CD4-positive, alpha-beta T cell treated with Interleukin-2 at 100 ng/mL for 4 hours (primary cell): Measurements from ENCODE around the gene SWI5.
"Not testable (repeated sequence)": the region's sequence is repeated elsewhere in the genome, so short reads cannot be mapped to it uniquely, and the experiment has no call there.

Experiments used
- DNase-seq: peaks from one replicate; pipeline ENCODE4 v3.0.0-alpha.2; 2020; ENCODE audit warnings: low spot score

SWI5 gene

DNA sequence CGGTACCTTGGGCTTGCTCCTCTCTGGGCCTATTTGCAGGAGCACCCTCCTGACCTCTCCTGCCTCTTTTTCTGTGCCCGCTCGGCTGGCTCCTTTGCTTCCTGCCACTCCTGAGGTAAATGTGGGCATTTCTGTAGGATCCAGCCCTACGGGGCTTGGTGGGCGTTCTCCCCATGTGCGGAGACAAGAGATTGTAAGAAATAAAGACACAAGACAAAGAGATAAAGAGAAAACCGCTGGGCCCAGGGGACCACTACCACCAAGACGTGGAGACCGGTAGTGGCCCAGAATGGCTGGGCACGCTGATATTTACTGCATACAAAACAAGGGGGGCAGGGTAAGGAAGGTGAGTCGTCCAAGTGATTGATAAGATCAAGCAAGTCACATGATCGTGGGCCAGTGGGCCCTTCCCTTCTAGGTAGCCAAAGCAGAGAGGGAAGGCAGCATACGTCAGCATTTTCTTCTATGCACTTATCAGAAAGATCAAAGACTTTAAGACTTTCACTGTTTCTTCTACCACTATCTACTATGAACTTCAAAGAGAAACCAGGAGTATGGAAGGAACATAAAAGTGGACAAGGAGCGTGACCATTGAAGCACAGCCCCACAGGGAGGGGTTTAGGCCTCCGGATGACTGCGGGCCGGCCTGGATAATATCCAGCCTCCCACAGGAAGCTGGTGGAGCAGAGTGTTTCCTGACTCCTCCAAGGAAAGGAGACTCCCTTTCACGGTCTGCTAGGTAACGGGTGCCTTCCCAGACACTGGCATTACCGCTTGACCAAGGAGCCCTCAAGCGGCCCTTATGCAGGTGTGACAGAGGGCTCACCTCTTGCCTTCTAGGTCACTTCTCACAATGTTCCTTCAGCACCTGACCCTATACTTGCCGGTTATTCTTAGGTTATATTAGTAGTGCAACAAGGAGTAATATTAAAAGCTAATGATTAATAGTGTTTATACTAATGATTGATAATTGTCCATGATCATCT, 3.3 kb downstream of the SWI5 start:
- not testable (repeated sequence) for DNase-seq

DNA sequence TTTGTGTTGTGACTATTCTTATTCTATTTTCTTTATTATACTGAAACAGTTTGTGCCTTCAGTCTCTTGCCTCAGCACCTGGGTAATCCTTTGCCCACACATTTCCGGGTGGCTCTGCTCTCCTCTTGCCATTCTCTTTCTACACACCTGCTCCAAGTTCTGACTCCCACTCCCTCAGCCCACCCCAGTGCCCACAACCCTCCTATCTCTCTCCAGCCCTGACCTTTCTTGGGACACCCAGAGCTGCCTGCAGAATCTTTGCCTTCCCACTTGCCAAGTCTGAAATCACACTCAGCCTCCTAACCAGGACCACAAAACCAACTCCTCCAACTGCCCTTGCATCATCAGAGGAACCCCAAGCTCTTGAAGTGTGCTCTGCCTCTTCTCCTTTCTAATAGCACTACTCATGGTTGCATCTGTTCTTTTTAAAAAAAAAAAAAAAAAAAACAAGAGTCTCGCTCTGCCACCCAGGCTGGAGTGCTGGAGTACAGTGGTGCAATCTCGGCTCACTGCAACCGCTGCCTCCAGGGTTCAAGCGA, 4.1 kb downstream of the SWI5 start:
- no peak for DNase-seq

- no peak for DNase-seq
These were observed 6.4 kb downstream of the SWI5 start for GRCh38 chr9:128282500-128282899.

DNA sequence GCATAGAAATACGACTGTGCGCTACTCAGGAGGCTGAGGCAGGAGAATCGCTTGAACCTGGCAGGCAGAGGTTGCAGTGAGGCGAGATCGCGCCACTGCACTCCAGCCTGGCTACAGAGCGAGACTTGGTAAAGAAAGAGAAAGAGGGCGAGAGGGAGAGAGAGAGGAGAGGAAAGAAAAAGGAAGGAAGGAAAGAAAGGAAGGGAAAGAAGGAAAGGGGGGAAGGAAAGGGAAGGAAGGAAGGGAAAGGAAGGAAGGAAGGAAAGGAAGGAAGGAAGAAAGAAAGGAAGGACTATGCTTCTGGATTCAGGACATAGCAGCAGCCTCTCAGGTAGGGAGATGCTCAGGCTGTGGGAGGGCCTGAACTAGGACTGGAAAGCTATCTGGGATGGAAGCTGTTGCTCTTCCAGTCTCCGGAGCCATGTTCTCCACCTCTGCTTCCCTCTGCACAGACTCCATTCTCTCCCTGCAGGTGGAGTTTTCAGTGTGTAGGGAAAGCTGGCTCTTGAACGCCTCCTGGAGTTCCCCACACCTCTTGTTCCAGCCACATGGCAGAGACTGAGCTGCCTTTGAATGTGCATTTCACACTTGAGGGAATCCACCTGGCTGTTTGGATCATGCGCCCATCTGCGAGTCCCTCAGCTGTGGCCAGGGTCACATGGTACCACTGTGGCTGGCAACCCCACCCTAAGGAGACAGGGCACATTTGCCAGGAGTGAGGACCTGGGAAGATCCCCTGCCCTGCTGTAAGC, 9.1 kb downstream of the SWI5 start:
- DNase-seq: no peak

DNA sequence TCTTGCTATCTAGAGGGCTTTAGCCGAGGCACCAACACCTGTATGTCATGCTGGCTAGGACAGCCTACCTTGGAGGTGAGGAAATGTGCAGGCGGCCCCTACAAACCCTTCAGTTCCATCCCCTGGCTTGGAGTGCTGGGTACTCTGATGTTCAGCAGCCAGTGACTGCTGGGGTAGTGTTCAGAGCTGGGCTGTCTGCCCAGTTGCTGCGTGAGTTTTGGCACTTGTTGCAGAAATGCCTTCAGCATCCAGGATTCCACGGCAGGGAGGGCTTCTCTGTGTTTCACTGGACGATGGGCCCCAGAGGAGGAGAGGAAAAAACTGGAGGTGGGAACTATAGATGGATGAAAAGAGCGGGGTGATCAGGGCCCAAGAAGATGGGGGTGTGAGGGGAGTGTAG, 10.4 kb downstream of the SWI5 start:
- no peak for DNase-seq

- DNase-seq: no peak
These were observed 12.4 kb downstream of the SWI5 start for GRCh38 chr9:128288273-128289004.

DNA sequence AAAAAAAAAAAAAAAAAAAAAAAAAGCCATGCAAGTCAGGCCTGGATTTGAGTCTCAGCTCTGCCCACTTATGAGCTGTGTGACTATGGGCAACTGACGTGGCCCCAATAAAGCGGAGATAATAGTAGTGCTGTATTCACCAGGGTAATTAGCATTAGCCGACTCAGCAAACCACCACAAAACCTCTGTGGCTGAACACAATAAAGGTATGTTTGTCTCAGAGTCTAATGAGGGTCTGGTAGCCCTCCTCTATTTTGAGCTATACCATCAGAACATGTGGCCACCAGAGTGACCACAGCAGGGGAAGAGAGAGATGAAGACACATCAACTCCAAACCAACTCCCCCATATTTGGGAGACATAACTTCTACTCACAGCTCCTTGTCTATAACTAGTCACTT, 15.9 kb downstream of the SWI5 start:
- no peak for DNase-seq

DNA sequence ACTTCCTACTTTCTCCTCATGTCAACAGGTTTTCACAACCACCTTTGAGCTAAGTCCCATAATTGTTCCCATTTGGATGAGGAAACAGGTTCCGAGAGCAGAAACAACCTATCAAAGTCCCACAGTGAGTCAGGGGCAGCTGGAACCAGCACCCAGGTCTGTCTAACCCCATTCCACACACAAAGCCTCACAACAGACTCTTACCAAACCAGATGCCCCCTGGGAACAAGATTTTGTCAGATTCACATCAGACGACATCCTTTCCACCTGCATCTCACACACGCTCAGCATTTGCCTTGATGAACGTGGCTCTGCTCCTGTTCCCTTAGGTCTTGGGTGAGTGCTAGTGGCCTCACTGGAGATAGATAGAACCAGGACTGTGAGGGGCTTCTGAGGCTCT, 17.0 kb downstream of the SWI5 start:
- no peak for DNase-seq

- no peak for DNase-seq
These were observed 18.1 kb downstream of the SWI5 start for GRCh38 chr9:128294142-128294541.

DNA sequence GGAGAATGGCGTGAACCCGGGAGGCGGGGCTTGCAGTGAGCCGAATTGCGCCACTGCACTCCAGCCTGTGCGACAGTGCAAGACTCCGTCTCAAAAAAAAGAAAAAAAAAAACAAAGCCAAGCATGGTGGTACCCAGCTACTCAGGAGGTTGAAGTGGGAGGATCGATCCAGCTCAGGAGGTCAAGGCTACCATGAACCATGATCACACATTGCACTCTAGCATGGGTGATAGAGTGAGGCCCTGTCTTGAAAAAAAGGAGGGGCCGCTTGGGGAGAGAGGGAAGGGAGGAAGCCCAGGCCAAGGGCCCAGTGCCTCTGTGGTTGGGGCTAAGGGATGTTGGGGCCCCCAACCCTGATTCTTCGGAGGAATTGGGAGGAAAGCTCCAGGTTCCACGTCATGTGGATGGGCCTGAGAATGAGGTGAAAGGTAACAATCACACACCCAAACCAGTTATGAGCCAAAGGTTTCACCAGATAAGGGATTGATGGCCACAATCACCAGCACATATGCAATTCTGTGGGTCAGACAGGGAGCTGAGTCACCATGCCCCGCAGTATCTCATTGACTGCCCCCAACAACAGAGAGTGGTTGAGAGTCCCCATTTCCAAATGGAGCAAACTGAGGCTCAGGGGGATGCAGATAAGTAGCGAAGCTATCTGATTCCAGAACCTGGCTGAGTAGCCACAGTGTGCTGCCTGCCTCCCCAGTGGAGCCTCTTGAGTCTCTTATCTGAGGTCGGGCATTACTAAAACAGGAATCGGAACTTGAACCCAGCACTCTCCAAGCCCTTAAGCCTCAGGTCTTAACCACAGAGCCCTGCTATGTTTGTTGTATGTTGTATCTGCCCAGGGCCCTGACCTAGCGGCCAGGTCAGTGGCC, 20.5 kb downstream of the SWI5 start:
- no peak for DNase-seq

- DNase-seq: no peak
These were observed 21.2 kb downstream of the SWI5 start for GRCh38 chr9:128297221-128297773.

- no peak for DNase-seq
These were observed 22.7 kb downstream of the SWI5 start for GRCh38 chr9:128298535-128299482.

DNA sequence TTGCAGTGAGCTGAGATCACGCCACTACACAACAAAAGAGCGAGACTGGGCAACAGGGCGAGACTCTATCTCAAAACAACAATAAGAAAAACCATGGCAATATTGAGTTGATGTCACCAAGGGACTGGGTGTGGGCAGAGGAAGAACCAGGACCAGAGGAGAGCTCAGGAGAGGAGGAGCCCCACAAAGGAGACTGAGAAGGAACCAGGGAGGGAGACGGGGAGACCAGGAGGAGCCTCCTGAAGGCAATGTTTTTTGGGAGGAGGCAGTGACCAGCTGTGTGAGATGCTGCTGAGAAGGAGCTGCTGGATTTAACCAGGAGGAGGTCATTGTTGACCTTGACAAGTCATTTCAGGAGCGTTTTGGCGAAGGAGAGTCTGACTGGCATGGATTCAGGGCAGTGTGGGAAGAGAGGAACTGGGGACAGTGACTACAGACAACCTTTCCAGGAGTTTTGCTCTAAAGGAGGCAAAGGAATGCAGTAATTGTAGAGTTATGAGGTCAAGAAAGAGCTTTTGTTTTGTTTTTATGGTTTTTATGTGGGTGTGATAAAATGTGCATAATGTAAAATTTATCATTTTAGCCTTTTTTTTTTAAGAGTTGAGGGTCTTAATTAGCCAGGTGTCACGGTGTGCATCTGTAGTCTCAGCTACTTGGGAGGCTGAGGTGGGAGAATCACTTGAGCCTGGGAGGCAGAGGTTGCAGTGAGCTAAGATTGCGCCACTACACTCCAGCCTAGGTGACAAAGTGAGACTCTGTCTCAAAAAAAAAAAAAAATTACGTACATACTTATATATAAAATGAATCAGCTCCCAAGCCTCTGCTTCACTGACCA, 28.3 kb downstream of the SWI5 start:
- DNase-seq: no peak

DNA sequence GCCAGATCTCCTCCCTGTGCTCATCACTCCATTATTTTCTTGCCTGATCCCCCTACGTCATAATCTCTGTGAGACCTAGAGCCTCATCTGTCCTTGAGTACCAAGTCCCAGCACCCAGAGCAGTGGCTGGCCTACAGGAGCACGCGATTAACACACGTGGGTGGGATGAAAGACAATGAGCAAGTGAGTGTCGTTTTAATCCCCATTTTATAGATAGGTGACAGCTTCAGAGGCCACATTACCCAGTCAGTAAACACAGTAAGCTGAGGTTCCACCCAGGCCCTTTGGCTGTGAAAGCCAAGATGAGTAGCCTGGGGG, 28.9 kb downstream of the SWI5 start:
- DNase-seq: no peak

GRCh38 chr9:128309551-128309950, 33.5 kb downstream of the SWI5 start:
- DNase-seq: no peak

- no peak for DNase-seq
These were observed 34.4 kb downstream of the SWI5 start for GRCh38 chr9:128310461-128310860.

GRCh38 chr9:128314697-128315096, 38.6 kb downstream of the SWI5 start:
- DNase-seq: no peak

DNA sequence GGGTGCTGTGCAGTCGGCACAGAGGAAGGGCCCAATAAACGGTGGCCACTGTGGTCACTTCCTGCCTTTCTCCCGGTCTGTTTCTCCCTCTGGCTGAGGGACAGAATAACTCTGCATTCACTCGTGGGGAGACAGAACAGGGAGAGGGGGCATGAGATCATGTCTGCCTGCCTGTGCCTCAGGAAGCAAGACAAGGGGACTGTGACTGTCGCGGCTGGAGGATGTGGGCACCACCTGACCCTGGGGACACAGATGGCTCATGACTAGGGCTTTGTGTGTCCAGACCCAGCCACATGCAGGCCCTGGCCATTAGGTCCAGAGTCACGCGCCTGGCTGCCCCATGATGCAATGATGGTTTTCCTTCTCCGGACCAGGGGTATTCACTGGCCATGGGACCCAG, 40.3 kb downstream of the SWI5 start:
- DNase-seq: no peak

GRCh38 chr9:128317629-128318028, 41.6 kb downstream of the SWI5 start:
- DNase-seq: no peak
